NCI-H1694 (cell line): ENCODE data around the gene ST6GALNAC3.
A peak's percentile ranks its signal among the peaks of the same experiment; 100 is the strongest.

Experiments used
- DNase-seq: peaks from one replicate; lab custom pipeline; 2025; lab: John Stamatoyannopoulos, UW

The ST6GALNAC3 gene

DNA sequence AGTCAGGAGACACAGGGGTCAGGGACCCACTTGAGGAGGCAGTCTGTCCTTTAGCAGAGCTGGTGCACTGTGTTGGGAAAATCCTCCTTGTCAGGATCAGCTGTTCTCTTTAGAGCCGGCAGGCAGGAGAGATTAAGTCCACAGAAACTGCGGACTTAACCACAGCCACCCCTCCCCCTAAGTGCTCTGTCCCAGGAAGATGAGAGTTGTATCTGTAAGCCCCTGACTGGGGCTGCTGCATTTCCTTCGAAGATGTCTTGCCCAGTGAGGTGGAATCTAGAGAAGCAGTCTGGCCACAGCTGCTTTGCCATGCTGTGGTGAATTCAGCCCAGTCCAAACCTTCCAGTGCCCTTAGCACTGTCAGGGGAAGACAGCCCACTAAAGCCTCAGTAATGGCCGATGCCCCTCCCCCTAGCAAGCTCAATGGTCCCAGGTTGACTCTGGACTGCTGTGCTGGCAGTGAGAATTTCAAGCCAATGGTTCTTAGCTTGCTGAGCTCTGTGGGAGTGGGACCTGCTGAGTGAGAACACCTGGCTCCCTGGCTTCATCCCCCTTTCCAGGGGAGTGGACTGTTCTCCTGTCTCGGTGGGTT is 172.8 kb downstream of the ST6GALNAC3 start:
- DNase-seq = no peak

DNA sequence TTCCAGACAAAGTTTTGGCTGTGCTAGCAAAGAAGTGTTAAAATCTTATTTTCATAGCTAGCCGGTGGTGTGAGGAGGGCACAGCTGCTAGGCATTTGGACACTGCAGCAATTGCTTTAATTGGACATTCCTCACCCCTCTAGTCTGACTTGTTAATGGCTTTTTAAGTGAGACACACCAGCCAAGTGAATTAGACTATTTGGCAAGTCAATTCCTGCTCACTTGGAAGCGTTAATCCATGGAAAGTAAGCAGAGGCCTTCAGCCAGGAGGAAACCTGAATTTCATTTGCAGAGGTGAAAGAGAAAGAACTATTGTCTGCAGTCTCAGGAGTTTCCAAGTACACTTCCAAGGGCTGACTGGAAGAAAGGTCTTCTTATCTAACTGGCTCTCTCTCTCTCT is 175.7 kb downstream of the ST6GALNAC3 start:
- no peak for DNase-seq

DNA sequence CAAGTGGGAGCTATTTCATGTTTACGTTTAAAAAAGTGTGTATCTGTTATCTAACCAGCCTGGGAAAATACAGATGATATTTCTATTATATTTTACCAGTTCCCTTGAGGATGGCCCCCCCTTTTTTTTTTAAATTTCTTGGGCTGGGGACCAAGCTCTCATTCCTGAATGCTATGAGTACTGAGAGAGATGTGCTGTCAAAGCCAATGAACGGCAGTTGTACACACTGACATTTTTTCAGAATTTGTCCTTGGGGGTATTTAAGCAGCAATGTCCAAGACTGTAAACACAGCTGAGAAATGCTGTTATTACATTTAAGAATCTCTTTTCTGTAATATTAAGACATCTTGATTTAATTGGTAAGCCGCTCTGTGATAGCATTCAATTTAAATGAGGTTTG is 177.9 kb downstream of the ST6GALNAC3 start:
- DNase-seq = no peak

DNA sequence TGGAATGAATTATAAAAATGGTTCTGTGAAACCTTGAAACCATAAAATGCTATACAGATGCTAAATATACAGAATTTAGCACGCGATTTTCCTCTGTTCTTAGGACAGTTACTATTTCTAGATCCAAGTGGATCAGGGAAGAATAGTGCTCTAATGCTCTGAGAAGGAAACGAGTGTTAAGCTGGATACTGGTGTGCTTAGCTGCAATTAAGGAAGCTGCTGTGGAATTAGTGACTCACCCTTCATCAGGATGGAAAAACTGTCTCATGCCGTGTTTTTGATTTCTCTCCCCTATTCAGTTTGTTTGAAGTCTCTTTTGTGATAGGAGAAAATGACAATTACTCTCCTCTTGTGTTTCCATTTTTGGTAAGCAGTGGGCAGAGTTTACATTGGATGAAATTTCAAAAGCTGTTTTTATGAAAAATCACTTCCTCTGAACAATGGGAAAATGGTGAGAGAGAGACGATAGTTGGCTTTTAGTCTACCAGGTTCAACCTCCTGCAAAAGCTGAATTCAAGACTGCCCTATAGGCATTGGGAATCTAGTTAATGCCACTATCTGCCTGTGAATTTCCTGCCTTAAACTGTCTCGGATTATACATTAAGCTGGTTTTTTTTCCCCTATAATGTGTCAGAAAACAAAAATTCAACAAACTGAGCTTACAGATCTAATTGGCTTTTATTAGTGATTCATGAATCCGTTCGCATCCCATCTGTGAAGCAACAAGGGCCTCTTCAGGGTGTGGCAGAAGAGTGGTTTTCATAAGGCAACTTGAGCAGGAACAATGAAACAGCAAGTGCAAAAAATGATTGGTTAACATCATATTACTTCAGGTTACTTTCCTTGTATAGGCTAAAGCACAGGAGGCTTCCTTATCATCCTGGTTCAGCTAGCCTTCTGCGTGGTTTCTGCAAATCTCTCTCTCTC is 179.8 kb downstream of the ST6GALNAC3 start:
- DNase-seq = no peak

DNA sequence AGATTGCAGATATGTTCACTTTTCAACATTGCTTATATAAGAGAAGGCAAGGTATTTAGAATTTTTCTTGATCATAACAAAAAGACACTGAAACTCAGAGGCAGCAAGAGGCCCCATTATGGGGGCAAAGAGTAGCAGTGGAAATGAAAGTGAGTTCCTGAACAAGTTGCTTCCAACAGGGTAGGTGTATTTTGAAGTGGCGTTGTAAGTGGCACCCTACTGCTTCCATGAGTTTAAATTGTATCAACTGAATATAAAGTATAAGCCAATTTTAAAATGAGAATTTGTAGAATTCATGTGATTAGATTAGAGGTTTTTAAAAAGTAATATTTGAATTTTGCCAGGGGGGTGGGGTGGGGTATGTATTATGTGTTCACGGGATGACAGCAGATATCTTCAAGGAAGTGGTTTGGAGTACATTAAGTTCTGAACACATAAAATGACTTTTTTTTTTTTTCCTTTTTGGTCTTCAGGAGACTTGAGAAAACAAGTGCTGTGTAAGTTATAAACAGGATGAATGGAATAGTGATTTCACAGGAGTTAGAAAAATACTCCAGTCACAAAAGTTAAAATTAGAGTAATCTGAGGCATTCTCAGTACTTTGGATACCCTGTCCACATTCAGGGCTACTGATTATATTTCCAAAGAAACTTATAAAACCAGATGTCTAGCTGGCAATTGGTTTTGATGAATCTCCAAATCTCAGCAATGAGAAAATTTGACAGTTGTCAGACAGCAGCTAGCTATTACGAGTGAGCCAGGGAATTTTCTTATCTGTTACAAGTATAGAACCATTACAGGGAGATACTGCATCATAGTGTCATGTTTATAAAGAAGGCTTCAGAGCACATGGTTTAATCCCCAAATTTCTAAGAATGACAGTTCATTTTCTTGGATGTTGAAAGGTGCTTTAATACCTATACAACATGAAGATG is 182.0 kb downstream of the ST6GALNAC3 start:
- no peak for DNase-seq

DNA sequence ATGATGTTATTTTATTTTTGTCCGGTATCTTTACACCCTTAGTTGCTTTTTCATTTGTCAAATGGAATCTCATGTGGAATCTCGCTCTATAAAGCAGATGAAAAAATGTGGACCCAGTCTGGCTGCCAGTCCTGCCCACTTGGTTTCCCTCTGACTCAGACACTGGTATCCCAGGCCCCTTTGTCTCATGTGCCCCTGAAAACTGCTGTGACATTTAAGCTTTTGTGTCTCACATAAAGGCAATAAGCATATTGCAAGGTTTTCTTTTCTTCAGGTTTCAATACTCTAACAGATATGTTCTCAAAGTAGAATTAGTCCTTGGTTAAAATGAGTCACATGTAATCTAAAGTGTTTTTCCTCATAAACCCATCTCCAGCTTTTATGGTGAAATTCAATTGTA is 183.3 kb downstream of the ST6GALNAC3 start:
- no peak for DNase-seq

DNA sequence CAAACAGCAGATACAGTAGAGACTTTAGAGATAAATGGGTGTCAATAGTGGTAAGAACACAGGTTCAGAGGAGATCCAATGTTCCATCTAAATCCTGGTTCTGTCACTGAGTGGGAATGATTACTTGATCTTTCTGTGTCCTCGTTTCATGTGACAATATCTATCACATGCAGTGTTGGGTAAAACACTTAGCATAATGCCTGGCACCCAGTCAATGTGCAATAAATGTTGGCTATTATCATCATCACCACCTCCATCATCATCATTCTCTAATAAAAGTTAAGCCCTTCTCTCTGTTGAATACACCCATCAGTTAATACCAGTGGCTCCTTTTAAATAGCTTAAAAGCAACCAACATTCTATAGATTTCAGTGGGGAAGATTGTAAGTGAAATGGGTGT is 184.7 kb downstream of the ST6GALNAC3 start:
- DNase-seq = no peak

DNA sequence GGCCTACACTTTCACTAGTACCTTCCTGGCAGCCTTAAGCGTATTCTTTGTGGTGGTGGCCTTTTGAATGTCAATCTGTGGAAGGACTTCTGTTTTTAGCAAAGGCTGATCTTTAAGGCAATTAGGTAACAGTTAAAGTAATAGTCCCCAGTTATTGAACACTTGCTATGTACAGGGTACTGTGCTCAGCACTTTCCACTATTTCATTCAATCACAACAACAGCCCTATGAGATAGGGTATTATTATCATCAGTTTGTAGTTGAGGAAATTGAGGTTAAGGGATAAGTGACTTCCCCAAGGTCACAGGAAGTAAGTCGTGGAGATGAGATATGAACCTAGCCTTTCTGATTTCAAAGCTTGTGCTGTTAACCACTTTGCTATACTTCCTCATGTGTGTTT is 185.7 kb downstream of the ST6GALNAC3 start:
- DNase-seq = no peak

DNA sequence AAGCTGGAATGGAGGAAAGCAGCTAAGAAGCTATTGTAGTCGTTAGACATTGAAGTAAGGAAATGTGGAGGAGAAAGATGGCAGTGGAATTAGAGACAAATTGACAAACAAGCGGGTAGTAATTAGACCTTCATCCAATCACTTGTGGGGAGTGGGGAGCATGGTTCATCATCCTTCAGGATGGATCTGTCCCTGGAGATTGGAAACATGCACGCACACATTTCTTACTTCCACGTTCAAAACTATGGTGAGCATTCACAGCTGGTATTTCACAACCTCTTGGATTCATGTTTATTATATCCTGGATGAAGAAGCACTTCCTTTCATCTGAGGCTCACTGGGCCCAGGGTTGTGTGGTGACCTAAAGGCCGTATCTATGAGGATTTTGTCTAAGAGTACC is 188.1 kb downstream of the ST6GALNAC3 start:
- DNase-seq = no peak

DNA sequence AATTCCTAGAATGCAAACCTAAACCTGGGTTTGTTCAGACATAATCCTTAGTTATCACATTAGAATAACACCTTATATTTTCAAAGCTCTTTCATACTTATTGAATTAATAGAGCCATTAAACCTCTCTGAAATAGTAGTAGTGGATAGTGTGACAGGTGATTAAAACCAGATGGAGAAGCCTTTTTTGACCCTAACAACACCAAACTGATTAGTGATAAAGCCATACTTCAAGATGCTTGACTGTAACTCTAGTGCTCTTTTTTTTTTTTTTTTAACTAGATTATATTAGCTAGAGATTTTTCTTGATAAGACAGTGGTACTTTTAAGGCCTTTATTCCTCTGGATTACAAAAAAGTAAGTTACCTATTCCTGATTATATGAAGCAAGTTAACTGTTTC is 190.1 kb downstream of the ST6GALNAC3 start:
- DNase-seq = no peak

DNA sequence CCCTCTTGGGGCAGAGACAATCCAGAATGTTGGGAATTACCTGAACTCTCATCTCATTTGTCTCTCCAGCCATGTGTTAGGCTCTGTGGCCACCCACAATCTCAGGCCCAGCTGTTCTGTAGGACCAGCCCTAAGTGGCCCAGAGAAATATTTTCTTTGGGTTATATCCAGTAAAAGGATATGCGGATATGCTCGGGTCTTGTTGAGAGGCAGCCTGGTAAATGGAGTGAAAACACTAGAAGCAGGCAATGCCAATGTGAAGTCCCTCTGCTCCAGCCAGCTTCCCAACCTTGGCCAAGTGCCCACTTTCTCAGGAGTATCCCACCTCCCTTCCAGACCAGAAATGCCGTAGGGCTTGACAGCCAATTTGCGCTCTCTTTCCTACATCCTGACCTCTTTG is 192.2 kb downstream of the ST6GALNAC3 start:
- no peak for DNase-seq

DNA sequence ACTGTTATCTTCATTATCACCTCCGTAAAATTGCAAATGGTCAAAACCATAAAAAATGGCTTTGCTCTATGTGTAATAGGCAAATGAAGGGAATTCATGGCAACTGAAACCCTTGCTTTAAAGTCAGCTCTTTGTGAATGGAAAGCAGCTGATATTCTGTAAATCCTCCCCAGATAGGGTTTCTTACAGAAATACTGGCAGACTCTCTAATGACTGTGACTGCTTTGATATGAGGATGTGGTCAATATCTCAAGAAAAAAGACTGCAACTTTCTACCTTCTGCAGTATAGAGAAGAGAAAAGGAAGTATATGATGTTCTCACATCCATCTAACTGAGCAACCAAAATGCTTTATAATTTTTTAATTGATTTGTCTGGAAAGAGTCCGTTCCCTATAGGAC is 193.1 kb downstream of the ST6GALNAC3 start:
- DNase-seq = no peak

DNA sequence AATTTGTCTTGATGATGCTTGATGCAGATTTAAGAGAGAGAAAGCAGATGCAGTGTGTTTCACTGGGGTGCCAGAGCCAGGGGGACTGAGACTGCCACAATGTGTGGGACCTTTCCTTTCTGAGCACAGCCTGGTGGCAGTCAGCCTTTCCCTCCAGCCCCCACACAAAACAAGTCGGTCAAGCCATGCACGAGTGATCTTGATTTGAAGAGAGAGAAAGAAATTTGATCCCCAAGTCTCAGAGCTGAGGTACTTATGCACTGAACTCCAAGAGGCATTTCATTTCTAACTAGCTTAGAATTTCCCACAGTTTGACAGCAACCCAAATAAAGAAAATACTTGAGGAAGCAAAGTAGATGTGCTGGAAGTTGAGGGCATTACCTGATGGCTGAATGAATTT is 193.8 kb downstream of the ST6GALNAC3 start:
- DNase-seq = no peak

DNA sequence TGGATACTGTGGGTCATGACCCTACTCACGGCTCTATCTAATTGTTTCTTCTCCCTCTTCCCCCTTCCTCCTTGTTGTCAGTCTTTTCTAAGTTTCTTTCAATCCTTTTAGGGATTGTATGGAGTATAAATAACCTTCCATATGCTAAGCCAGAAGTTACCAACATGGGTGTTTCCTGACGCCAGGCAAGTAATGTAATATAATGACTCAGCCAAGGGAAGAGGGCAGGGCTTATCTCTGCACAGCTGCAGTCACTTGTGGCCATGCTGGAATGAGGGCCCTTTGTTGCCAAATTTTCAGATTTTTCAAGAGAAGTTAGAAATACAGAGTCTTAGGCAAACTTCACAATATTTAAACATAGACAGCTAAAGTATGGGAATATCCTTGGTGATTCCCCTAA is 194.6 kb downstream of the ST6GALNAC3 start:
- DNase-seq = no peak

DNA sequence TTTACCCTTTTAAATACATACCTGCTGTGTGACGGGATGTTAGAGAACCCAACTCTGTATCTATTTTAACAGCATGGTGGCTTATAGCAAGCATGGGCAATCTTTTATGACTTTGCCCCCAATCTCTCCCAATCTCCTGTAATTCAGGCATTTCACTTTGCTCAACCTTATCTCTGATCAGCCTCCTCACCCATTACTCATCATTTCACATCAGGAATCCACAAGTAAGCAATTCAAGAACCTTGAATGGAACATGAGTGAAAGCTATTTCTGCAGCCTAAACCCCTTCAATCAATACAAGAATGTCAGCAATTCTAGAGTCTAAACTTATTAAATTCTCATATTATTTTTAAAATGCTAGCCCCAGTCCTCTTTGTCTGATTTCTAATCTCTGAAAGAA is 199.8 kb downstream of the ST6GALNAC3 start:
- DNase-seq = no peak

DNA sequence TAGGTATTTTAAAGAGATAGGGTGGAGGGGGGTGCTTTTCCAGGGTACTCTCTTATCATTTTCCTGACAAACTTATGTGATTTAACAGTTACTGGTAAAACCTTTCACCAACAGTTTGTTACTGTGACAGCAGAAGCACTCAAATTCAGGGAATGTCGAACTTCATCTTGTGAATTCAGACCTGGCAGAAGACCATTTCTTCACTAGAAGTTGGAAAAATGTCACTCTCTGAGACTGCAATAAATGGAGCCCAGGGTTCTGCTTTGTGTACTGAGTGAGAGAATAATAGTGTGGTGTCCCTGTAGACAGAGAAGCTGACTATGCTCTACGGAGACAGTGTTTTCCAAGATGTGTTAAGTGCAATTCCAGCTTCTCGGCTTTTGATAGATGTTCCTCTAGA is 200.2 kb downstream of the ST6GALNAC3 start:
- no peak for DNase-seq

DNA sequence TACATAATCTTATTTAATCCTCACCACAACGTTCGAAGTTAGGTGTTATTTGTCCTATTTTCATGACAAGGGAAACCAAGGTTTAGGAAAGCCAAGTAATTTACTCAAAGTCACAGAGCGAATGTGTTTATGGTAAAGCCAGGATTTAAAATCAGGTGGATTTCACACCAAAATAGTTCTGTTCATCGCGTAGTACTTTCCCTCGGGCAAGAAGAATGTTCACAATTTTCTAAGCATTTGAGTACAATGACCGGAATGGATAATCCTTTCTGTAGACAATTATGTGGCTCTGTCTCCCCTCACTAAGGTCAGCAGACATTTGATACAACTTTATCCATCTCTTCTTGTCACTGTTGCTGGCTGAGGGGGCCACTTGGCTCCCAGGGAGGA is 204.2 kb downstream of the ST6GALNAC3 start:
- DNase-seq = no peak

DNA sequence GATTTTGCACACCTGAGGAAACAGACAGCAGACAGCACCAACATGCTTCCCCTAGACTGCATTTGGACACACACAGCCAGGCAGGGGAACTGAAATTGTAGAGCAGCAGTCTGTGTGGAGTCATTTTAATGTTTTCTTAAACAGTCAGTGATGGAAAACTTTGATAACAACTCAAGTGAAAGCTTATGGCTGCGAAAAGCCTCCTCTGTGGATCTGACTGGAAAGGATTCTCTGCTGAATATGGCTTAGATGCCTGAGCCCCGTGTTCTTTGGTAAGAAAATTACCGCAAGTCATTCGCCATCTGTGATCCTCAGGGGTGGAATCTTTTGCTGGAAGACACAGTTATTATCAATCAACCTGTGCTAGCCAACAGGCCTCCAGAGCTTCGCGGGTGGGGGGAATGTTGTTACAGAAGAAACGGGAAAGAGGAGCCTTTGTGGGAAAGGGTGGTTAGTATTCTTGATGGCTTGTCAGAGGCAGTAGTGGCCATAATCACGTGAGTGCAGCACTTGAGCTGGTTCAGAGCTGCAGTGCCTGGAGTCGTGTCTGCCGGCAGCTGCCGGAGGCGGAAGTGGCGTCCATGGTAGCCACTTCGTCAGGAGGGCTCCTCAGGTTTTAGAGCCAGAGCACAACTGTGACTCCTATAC is 204.7 kb downstream of the ST6GALNAC3 start:
- no peak for DNase-seq

DNA sequence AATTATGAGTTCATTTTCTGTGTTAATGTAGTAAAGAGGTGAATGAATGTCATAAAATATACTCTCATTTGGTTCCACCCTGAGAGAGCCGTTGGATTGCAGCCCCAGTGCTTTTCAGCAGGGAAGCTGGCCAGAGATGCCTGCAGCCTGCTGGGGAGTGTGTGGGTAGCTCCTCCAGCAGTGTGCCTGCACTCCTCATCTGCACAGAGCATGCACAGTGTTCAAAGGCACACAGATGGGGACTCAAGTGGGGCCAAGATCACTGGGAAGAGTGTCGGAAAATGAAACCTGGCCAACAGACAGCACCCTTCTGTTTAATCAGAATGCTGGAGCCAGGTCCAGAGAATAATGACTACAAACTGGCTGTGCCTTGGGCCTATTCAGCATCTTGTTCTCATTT is 206.8 kb downstream of the ST6GALNAC3 start:
- DNase-seq = peak; percentile 31

DNA sequence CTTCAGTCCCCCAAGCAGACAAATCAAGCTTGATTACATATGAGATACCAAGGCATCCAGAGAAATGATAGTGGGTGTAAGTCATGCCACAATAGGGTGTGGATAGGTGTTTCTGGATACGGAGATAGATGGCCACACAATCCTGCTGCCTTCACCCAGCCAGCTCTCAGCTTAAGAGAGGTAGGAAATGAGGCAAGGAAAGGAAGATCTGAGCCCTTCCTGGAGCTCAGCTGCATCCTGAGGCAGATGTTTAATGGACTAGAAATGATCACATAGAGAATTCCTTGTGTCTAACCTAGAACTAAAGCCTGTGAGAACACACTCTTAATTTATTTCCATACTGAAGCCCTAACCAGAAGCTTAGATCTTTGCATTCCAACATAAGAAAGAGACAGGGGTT is 210.3 kb downstream of the ST6GALNAC3 start:
- DNase-seq = no peak

DNA sequence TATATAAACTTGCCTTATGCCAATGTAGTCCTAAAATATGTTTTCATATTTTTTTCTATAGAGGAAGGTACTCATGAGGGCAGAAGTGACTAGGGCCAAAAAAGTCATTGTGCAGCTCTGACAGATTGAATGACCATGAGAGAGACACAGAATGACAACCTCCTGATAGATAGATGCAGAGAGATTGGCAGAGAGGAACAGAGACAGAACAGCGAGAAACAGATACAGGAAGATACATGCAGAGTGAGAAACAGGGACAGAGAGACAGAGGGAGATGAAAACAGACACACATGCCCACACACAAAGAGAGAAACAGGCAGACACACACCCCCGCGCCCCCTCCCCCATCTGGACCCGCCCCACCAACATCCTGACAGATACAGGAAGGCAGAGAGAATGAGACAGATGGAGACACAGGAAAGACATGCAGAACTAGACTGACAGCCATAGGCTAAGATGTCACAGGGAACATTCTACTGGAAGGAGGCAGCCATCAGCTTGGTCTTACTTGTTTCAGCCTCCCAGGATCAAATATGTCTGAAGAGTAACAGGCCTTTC is 211.1 kb downstream of the ST6GALNAC3 start:
- DNase-seq = no peak

DNA sequence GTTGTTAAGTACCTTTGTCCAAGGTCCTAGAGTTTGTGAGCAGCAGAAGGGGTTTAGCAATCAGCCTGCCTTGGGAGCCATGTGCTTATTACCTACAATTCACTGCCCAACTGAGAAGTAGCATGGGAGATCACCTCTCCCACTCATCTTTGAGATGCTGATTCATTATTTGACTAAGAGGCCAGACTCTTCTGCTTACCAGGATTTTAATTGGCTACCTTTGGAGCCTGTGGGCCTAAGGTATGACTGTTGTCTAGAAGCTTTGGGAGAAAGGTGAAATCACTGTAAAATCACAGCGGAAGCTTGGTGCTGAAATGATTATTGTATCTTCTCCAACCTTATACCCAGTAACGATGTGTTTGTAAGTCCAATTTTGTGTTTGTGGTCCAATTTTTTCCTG is 213.4 kb downstream of the ST6GALNAC3 start:
- DNase-seq = no peak
